GM10248 (cell line): ENCODE data around the gene DYNC1I2.
A peak's percentile ranks its signal among the peaks of the same experiment; 100 is the strongest.

Source experiments
- CTCF ChIA-PET: fragments of 300-600 bp; sonication (Branson Sonifier 250); formaldehyde crosslinking; extraction: SDS; loops from one replicate; lab custom pipeline; 2021; ENCODE audit warnings: antibody characterized with exemption; lab: Yijun Ruan, JAX
- POLR2A ChIA-PET: fragments of 350-650 bp; sonication (Branson Sonifier 250); formaldehyde crosslinking; extraction: SDS; loops from one replicate; lab custom pipeline; 2020; ENCODE audit warnings: antibody characterized with exemption; lab: Yijun Ruan, JAX
- DNase-seq: peaks from one replicate; pipeline ENCODE4 v3.0.0; 2012; ENCODE audit errors: extremely low spot score
- TF ChIP-seq, protein P1 (sequence below): IDR thresholded peaks from 2 replicates; pipeline ENCODE4 v1.5.1; 2012; ENCODE audit warnings: mild to moderate bottlenecking, low read depth; ENCODE audit errors: extremely low read depth, missing control alignments, control extremely low read depth

DYNC1I2 gene

DNA sequence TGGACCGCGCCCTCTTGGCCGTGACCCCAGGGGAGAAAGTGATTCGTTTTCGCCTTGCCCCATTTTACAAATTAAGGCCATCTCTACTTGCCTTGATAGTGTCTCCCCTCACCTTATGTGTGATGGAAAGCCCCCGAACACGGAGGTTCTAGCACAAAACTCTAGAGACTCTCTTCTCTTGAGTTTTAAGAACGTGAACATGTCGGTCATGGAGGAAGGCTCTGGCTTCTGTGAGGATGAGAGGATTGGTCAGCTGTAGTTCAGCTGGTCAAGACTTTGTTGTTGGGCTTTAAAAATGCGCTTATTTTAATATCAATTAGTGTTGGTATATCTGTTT, 828 bp downstream of the DYNC1I2 start:
- peak; percentile 11 for DNase-seq
- ChIA-PET CTCF (interaction anchor here (1.2 to 2.0 kb wide), 5 partner anchors 18 to 759 kb away, joined by 3 to 6 read pairs (median 4); partner anchors contain the start of gene GORASP2), POLR2A (interaction anchor here (1.2 kb wide), 1 partner anchor 759 kb away, joined by 4 read pairs; the partner anchor contains the start of gene GORASP2)
- TF ChIP-seq, protein P1, sequence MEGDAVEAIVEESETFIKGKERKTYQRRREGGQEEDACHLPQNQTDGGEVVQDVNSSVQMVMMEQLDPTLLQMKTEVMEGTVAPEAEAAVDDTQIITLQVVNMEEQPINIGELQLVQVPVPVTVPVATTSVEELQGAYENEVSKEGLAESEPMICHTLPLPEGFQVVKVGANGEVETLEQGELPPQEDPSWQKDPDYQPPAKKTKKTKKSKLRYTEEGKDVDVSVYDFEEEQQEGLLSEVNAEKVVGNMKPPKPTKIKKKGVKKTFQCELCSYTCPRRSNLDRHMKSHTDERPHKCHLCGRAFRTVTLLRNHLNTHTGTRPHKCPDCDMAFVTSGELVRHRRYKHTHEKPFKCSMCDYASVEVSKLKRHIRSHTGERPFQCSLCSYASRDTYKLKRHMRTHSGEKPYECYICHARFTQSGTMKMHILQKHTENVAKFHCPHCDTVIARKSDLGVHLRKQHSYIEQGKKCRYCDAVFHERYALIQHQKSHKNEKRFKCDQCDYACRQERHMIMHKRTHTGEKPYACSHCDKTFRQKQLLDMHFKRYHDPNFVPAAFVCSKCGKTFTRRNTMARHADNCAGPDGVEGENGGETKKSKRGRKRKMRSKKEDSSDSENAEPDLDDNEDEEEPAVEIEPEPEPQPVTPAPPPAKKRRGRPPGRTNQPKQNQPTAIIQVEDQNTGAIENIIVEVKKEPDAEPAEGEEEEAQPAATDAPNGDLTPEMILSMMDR = no peak

DNA sequence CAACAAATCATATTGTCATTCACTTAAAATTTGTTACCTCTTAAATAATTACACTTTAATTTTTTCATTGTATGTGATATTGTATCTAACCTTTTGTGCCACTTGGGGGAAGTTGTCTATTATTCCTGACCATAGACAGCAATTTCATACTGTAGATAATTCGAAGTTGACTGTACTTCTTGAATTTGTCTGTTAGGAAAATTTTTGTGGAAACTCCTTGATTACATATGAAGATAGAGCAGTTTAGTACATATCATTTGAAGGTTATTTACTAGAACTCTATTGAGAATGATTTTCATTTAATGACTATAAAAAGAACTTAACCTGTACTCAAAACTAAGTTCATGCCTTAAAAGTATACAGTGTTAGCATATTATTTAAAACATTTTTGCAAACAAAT, 5.1 kb downstream of the DYNC1I2 start:
- POLR2A ChIA-PET = no interaction called here
- CTCF ChIA-PET = interaction anchor here (0.9 to 3.7 kb wide), 5 partner anchors 9 to 763 kb away, joined by 3 to 36 read pairs (median 3); partner anchors contain the start of gene GORASP2
- TF ChIP-seq, protein P1 = no peak
- no peak for DNase-seq

DNA sequence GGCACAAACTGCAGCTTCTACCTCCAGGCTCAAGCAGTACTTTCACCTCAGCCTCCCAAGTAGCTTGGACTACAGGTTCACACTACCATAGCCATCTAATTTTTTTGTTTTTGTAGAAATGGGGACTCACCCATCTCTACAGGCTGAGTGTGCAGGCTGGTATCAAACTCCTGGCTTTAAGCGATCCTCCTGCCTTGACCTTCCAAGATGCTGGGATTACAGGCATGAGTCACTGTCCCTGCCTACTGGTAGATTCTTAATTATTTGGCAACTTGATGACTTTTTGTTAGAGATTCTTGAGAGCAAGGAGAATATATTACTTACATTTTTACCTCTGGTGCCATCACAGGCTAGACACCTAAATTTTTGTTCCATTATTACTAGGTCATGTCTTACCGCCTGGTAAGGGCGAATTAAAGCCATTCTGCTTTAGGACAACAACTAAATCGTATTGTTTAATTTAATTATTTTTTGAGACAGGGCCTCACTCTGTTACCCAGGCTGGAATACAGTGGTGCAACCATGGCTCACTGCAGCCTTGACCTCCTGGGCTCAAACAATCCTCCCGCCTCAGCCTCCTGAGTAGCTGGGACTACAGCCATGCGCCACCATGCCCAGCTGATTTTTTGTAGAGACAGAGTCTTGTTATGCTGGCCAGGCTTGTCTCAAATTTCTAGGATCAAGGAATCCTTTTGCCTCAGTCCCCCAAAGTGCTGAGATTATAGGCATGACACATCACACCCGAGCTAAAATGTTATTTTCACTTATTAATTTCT, 15.7 kb downstream of the DYNC1I2 start:
- ChIA-PET CTCF (interaction anchor here (0.7 to 8.5 kb wide), 22 partner anchors 10 to 774 kb away, joined by 3 to 162 read pairs (median 5); partner anchors contain the start of genes DLX2, DYNC1I2 and GORASP2), POLR2A (no interaction called here)
- DNase-seq = no peak

DNA sequence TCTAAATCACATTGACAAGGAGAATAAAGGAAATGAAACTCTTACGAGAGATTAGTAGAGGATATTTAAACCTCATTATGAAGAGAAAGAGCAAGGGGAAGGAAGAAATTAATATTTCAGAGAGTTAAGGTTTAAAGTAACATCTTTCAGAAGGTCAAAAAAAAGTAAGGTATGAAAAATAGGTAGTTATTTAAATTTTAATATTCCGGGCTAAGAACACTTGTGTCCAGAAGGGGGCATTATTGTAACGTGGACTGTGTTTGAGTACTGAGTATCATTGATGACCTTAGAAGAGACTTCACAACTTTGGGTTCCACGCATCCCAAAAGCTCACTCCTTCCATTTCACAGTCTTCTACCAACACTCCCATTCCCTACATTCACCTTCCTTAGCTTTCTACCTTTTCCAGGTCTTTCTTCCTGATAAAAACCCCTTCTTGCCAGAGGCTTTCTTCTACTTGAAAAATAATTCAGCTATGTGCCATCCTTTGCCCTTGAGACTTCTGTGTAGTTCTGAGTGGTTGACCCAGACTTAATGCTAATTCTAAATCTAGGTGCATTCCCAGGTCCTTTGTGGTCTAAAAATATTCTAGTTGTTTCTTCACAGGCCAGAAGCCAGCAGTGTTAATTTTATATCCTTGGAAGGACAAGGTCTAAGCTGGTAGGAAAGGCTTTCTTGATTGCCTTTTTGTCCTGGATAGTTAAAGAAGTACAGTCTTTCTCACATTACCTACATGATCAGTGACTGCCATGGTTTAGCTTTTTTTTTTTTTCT, 16.5 kb downstream of the DYNC1I2 start:
- CTCF ChIA-PET = interaction anchor here (0.6 to 8.5 kb wide), 40 partner anchors 9 to 783 kb away, joined by 3 to 162 read pairs (median 4); partner anchors contain the start of genes DLX1, DLX2, DYNC1I2 and GORASP2
- POLR2A ChIA-PET = interaction anchor here (0.6 kb wide), 1 partner anchor 243 kb away, joined by 3 read pairs; no protein-coding TSS in a partner anchor
- DNase-seq = peak; percentile 47
- TF ChIP-seq, protein P1 = peak; percentile 37

More for the DNA sequence above, 15.7 kb downstream of the DYNC1I2 start:
- TF ChIP-seq, protein P1 = no peak

DNA sequence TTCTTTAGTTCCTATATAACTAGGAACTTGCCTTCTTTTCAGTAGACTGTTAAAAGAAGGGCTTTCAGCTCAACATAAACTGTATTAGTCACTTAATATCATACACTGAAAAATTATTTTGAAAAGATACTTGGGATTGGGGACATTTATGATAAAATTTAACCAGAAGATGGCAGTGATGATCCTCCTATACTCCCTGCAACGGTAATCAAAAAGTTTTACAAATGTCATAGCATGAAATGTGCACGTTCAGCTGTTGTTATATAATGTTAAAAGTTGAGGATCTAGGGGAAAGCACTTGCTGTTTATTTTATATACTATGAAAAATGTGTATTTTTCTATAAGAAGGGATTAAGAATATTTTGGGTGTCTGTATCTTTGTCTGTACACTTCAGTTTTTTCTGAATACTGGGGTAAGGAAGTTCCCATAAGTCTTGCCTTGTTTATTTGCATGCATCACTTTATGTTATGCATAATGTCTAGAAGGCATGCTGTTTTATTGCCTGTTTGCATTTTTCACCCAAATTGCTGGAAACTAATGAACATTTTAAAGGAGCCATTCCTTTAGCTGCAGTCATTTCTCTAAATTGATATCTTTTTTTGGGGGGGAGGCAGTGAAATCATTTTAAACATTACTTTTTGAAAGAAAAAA, 19.0 kb downstream of the DYNC1I2 start:
- ChIA-PET CTCF (interaction anchor here (0.6 to 3.6 kb wide), 14 partner anchors 8 to 759 kb away, joined by 3 to 34 read pairs (median 3); partner anchors contain the start of genes DLX2 and DYNC1I2), POLR2A (no interaction called here)
- no peak for DNase-seq
- TF ChIP-seq, protein P1 = peak; percentile 29
